SU-DHL-6 (cell line): ENCODE measurements around the gene TDP1.

Source experiments
- CTCF ChIP-seq: fragments of 200-600 bp; sonication (generic); IDR thresholded peaks from one replicate; pipeline ENCODE4 v1.5.1; 2017; ENCODE audit warnings: antibody characterized with exemption, mild to moderate bottlenecking, low read length, moderate library complexity; ENCODE audit not compliant: insufficient read depth, poor library complexity, severe bottlenecking
- EZH2phosphoT487 ChIP-seq: fragments of 200-600 bp; sonication (generic), shearing (Covaris generic); conservative IDR thresholded peaks from 2 replicates; pipeline ENCODE4 v1.6.1; 2018; ENCODE audit warnings: mild to moderate bottlenecking, antibody characterized with exemption, low read length, moderate library complexity, mixed read lengths

- TF ChIP-seq CTCF (no peak), EZH2phosphoT487 (no peak)
These were observed 138.3 kb downstream of the TDP1 start for GRCh38 chr14:90093942-90094595.
